Esophagus muscularis mucosa (tissue), 3 donors: Measurements from ENCODE around the gene SFMBT1.

ENCODE experiments used
- POLR2A ChIP-seq: fragments of 450-650 bp; IDR thresholded peaks from one replicate; pipeline ENCODE4 v1.6.1; 2017; ENCODE audit warnings: antibody characterized with exemption, moderate library complexity, mild to moderate bottlenecking, low read depth
- POLR2AphosphoS5 ChIP-seq, 2 donors: sonication (generic); formaldehyde crosslinking; IDR thresholded peaks; one replicate each; pipeline ENCODE4 v1.6.1; 2017; ENCODE audit warnings: antibody characterized with exemption in 2 of 2
- TF ChIP-seq, protein P1 (sequence below), 3 experiments: fragments of 200-600 bp in 2 of 3; fragments of 450-650 bp in 1 of 3; sonication (generic) in 2 of 3; IDR thresholded peaks; one replicate each; pipeline ENCODE4 v1.5.1; 2017 to 2019; ENCODE audit warnings: antibody characterized with exemption in 3 of 3, mild to moderate bottlenecking in 2 of 3, moderate library complexity in 1 of 3

- TF ChIP-seq POLR2A (no peak), POLR2AphosphoS5 (IDR thresholded peaks at IDR 0.05) (no peak)
- TF ChIP-seq, protein P1, sequence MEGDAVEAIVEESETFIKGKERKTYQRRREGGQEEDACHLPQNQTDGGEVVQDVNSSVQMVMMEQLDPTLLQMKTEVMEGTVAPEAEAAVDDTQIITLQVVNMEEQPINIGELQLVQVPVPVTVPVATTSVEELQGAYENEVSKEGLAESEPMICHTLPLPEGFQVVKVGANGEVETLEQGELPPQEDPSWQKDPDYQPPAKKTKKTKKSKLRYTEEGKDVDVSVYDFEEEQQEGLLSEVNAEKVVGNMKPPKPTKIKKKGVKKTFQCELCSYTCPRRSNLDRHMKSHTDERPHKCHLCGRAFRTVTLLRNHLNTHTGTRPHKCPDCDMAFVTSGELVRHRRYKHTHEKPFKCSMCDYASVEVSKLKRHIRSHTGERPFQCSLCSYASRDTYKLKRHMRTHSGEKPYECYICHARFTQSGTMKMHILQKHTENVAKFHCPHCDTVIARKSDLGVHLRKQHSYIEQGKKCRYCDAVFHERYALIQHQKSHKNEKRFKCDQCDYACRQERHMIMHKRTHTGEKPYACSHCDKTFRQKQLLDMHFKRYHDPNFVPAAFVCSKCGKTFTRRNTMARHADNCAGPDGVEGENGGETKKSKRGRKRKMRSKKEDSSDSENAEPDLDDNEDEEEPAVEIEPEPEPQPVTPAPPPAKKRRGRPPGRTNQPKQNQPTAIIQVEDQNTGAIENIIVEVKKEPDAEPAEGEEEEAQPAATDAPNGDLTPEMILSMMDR (IDR thresholded peaks at IDR 0.05): no peak
These were observed 191.9 kb downstream of the SFMBT1 start for GRCh38 chr3:52854013-52854412.
